ENCODE results near the gene HGFAC. TPM values are rescaled to one million over a fixed set of nuclear protein-coding genes. Genes with fewer than 3 reads are reported as not detected.

Gene HGFAC
- total and polyA plus RNA-seq, 2 of the 13 experiments (the other 11 are each of a cell fraction or from before 2014, with no cell fraction given) = 8.5 to 63.6 TPM

DNA sequence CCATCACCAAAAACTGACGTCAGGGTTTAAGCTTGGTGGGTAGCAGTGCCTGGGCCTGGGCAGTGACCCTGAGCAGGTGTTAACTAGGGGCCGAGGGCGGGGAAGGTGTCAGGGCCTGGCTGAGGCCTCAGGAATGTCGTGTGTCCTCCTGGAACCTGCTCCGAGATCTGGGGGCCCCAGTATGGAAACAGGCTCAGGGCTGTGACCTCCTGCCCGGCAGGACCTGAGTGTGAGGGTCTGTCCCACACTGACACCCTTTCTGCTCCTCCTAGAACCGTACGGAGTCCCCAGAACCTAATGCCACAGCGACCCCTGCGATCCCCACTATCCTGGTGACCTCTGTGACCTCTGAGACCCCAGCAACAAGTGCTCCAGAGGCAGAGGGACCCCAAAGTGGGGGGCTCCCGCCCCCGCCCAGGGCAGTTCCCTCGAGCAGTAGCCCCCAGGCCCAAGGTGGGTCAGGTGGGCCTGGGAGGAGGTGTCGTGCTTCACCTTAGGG lies 741 bp downstream of the HGFAC start (continued):
- no peak for TF ChIP-seq ZFP37 (CRISPR knock-in tag; IDR thresholded peaks at IDR 0.05; ENCODE audit: borderline replicate concordance)
- TF ChIP-seq ZNF543 (CRISPR knock-in tag; IDR thresholded peaks at IDR 0.05) = no peak
- TF ChIP-seq ZNF782 (CRISPR knock-in tag; IDR thresholded peaks at IDR 0.05; ENCODE audit: borderline replicate concordance) = no peak
- TF ChIP-seq SNAI1 (CRISPR knock-in tag; IDR thresholded peaks at IDR 0.05; ENCODE audit: borderline replicate concordance) = no peak
- no peak for TF ChIP-seq AGO2 (optimal IDR thresholded peaks at IDR 0.05; ENCODE audit: low read depth, low read length)
- TF ChIP-seq PAWR (CRISPR knock-in tag; IDR thresholded peaks at IDR 0.05; ENCODE audit: borderline replicate concordance) = no peak
- TF ChIP-seq, protein P1, sequence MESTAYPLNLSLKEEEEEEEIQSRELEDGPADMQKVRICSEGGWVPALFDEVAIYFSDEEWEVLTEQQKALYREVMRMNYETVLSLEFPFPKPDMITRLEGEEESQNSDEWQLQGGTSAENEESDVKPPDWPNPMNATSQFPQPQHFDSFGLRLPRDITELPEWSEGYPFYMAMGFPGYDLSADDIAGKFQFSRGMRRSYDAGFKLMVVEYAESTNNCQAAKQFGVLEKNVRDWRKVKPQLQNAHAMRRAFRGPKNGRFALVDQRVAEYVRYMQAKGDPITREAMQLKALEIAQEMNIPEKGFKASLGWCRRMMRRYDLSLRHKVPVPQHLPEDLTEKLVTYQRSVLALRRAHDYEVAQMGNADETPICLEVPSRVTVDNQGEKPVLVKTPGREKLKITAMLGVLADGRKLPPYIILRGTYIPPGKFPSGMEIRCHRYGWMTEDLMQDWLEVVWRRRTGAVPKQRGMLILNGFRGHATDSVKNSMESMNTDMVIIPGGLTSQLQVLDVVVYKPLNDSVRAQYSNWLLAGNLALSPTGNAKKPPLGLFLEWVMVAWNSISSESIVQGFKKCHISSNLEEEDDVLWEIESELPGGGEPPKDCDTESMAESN (CRISPR knock-in tag; conservative IDR thresholded peaks at IDR 0.05) = no peak; the same call in 1 of the 2 replicates
- no peak for TF ChIP-seq ZNF24 (IDR thresholded peaks at IDR 0.05)
- no peak for TF ChIP-seq RFX3 (CRISPR knock-in tag; IDR thresholded peaks at IDR 0.05)
- TF ChIP-seq ZNF501 (CRISPR knock-in tag; IDR thresholded peaks at IDR 0.05) = no peak; the same call in 1 of the 2 replicates
- TF ChIP-seq SMAD1 (CRISPR knock-in tag; IDR thresholded peaks at IDR 0.05; ENCODE audit: borderline replicate concordance, low read depth) = peak; percentile 64; the same call in 1 of the 2 replicates
- TF ChIP-seq, protein P2, sequence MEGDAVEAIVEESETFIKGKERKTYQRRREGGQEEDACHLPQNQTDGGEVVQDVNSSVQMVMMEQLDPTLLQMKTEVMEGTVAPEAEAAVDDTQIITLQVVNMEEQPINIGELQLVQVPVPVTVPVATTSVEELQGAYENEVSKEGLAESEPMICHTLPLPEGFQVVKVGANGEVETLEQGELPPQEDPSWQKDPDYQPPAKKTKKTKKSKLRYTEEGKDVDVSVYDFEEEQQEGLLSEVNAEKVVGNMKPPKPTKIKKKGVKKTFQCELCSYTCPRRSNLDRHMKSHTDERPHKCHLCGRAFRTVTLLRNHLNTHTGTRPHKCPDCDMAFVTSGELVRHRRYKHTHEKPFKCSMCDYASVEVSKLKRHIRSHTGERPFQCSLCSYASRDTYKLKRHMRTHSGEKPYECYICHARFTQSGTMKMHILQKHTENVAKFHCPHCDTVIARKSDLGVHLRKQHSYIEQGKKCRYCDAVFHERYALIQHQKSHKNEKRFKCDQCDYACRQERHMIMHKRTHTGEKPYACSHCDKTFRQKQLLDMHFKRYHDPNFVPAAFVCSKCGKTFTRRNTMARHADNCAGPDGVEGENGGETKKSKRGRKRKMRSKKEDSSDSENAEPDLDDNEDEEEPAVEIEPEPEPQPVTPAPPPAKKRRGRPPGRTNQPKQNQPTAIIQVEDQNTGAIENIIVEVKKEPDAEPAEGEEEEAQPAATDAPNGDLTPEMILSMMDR (CRISPR knock-in tag; IDR thresholded peaks at IDR 0.05) = no peak
- TF ChIP-seq, protein P3, sequence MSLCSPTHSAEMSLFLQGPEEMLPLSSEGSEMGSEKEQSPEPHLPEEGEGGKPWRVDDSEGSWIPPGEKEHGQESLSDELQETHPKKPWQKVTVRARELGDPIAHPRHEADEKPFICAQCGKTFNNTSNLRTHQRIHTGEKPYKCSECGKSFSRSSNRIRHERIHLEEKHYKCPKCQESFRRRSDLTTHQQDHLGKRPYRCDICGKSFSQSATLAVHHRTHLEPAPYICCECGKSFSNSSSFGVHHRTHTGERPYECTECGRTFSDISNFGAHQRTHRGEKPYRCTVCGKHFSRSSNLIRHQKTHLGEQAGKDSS (CRISPR knock-in tag; IDR thresholded peaks at IDR 0.05; ENCODE audit: borderline replicate concordance, low read depth) = no peak
- TF ChIP-seq, protein P4, sequence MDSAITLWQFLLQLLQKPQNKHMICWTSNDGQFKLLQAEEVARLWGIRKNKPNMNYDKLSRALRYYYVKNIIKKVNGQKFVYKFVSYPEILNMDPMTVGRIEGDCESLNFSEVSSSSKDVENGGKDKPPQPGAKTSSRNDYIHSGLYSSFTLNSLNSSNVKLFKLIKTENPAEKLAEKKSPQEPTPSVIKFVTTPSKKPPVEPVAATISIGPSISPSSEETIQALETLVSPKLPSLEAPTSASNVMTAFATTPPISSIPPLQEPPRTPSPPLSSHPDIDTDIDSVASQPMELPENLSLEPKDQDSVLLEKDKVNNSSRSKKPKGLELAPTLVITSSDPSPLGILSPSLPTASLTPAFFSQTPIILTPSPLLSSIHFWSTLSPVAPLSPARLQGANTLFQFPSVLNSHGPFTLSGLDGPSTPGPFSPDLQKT (CRISPR knock-in tag; IDR thresholded peaks at IDR 0.05; ENCODE audit: borderline replicate concordance) = no peak
- TF ChIP-seq HNRNPLL (IDR thresholded peaks at IDR 0.05; ENCODE audit: low read depth, low read length, poor library complexity, severe bottlenecking) = no peak
- TF ChIP-seq, protein P5, sequence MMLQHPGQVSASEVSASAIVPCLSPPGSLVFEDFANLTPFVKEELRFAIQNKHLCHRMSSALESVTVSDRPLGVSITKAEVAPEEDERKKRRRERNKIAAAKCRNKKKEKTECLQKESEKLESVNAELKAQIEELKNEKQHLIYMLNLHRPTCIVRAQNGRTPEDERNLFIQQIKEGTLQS (CRISPR knock-in tag; IDR thresholded peaks at IDR 0.05) = peak; percentile 8; the same call in 1 of the 2 replicates
- no peak for TF ChIP-seq ZNF326 (CRISPR knock-in tag; IDR thresholded peaks at IDR 0.05; ENCODE audit: borderline replicate concordance)
- TF ChIP-seq ZNF367 (CRISPR knock-in tag; IDR thresholded peaks at IDR 0.05; ENCODE audit: borderline replicate concordance) = no peak
- TF ChIP-seq ZNF550 (CRISPR knock-in tag; IDR thresholded peaks at IDR 0.05; ENCODE audit: borderline replicate concordance) = no peak; the same call in 1 of the 2 replicates
- no peak for TF ChIP-seq ZFP90 (CRISPR knock-in tag; IDR thresholded peaks at IDR 0.05; ENCODE audit: borderline replicate concordance)
- TF ChIP-seq ZNF768 (CRISPR knock-in tag; IDR thresholded peaks at IDR 0.05) = no peak
- TF ChIP-seq SP140L (CRISPR knock-in tag; IDR thresholded peaks at IDR 0.05; ENCODE audit: borderline replicate concordance) = no peak
- TF ChIP-seq MATR3 (CRISPR knock-in tag; IDR thresholded peaks at IDR 0.05) = no peak
- TF ChIP-seq ZBTB38 (CRISPR knock-in tag; IDR thresholded peaks at IDR 0.05) = no peak
- no peak for TF ChIP-seq ZNF251 (CRISPR knock-in tag; IDR thresholded peaks at IDR 0.05)
- no peak for TF ChIP-seq ZFP36L2 (CRISPR knock-in tag; IDR thresholded peaks at IDR 0.05)

Data from HepG2 (cell line).